Fibroblast of lung (primary cell): ENCODE data around the gene PTPN7. TPM values are rescaled to one million over a fixed set of nuclear protein-coding genes. Genes with fewer than 3 reads are reported as not detected.

ENCODE experiments used
- DNase-seq, 2 donors: peaks; one replicate each; pipeline versions ENCODE4 v3.0.0 to v3.0.0-alpha.2; 2010; ENCODE audit warnings: low read depth in 2 of 2
- H2AFZ ChIP-seq: 2 replicates; pipeline ENCODE4 v1.5.1; 2012; ENCODE audit warnings: low read length, control low read depth, inconsistent platforms
- H3K27ac ChIP-seq: 2 replicates; pipeline ENCODE4 v1.5.1; 2011; ENCODE audit warnings: low read length, control low read depth; ENCODE audit not compliant: insufficient read depth
- H3K27me3 ChIP-seq: 2 replicates; pipeline ENCODE4 v1.5.1; 2011; ENCODE audit warnings: mild to moderate bottlenecking, low read length; ENCODE audit not compliant: control insufficient read depth, insufficient read depth
- H3K36me3 ChIP-seq: 2 replicates; pipeline ENCODE4 v1.5.1; 2011; ENCODE audit warnings: low read length; ENCODE audit not compliant: control insufficient read depth, insufficient read depth
- H3K4me1 ChIP-seq: 2 replicates; pipeline ENCODE4 v1.5.1; 2011; ENCODE audit warnings: low read length; ENCODE audit not compliant: control insufficient read depth, insufficient read depth; ENCODE audit errors: extremely low read depth
- H3K4me2 ChIP-seq: 2 replicates; pipeline ENCODE4 v1.5.1; 2011; ENCODE audit warnings: low read length, control low read depth; ENCODE audit not compliant: insufficient read depth; ENCODE audit errors: extremely low read depth
- H3K4me3 ChIP-seq, 4 experiments: fragments of 200-600 bp in 1 of 4; sonication (generic) in 1 of 4; replicated peaks in 1 of 4; 2 replicates each; pipeline ENCODE4 v1.5.1; 2011 to 2016; ENCODE audit warnings: low read length in 4 of 4, low read depth in 3 of 4, mild to moderate bottlenecking in 3 of 4, control low read depth in 2 of 4, inconsistent platforms in 1 of 4, mixed read lengths in 1 of 4; ENCODE audit not compliant: insufficient read depth in 1 of 4; ENCODE audit errors: control extremely low read depth in 1 of 4
- H3K79me2 ChIP-seq: 2 replicates; pipeline ENCODE4 v1.5.1; 2012; ENCODE audit warnings: mild to moderate bottlenecking, low read length, inconsistent platforms; ENCODE audit not compliant: control insufficient read depth, insufficient read depth
- H3K9ac ChIP-seq: 2 replicates; pipeline ENCODE4 v1.5.1; 2011; ENCODE audit warnings: mild to moderate bottlenecking, low read length, control low read depth; ENCODE audit not compliant: insufficient read depth
- H3K9me3 ChIP-seq: 2 replicates; pipeline ENCODE4 v1.5.1; 2012; ENCODE audit warnings: low read depth, low read length; ENCODE audit not compliant: control insufficient read depth, insufficient read depth
- H4K20me1 ChIP-seq: 2 replicates; pipeline ENCODE4 v1.5.1; 2011; ENCODE audit warnings: low read length; ENCODE audit not compliant: control insufficient read depth, insufficient read depth; ENCODE audit errors: extremely low read depth
- CTCF ChIP-seq, 2 donors: IDR thresholded peaks in 1 of 2; conservative IDR thresholded peaks in 1 of 2; 1 replicate in 1 of 2; 2 replicates in 1 of 2; pipeline ENCODE4 v1.5.1; 2011 to 2012; ENCODE audit warnings: low read length in 2 of 2, control low read depth in 1 of 2, inconsistent platforms in 1 of 2, low read depth in 1 of 2, mild to moderate bottlenecking in 1 of 2
- EZH2 ChIP-seq: IDR thresholded peaks from 2 replicates; pipeline ENCODE4 v1.5.1; 2012; ENCODE audit warnings: low read length, control low read depth, mild to moderate bottlenecking; ENCODE audit errors: missing control alignments
- polyA plus RNA-seq, 2 donors: library from polyadenylated mRNA; depleted of rRNA in 1 of 2; stranded (reverse) in 1 of 2; unstranded in 1 of 2; fragments of >200 nt; gene quantifications; 2 replicates each; pipeline ENCODE4 v1.2.1, GENCODE V29; 2011 to 2012; ENCODE audit warnings: missing spikeins in 1 of 2
- total RNA-seq: library from RNA; depleted of rRNA; stranded (reverse); fragments of >200 nt; gene quantifications from 2 replicates; pipeline ENCODE4 v1.2.1, GENCODE V29; 2014

Gene PTPN7
- total and polyA plus RNA-seq, 2 donors (not counting 1 experiment from before 2014, with no cell fraction given): not detected

- H3K4me1 ChIP-seq: no peaks in the 10 kb centered on the region
- no peaks in the 10 kb centered on the region for H4K20me1 ChIP-seq
- no peak overlapping the region for H3K4me2 ChIP-seq
- H3K9me3 ChIP-seq: no peaks in the 10 kb centered on the region
- H3K79me2 ChIP-seq: no peaks in the 10 kb centered on the region
- no peak overlapping the region for H3K4me3 ChIP-seq
- H3K36me3 ChIP-seq: no peaks in the 10 kb centered on the region
- TF ChIP-seq CTCF (conservative IDR thresholded peaks at IDR 0.05 in 1 of 2, IDR thresholded peaks at IDR 0.05 in 1 of 2; ENCODE audit: low read depth in 1 of 2, low read length in 2 of 2) (no peak), EZH2 (no peak)
- no peak overlapping the region for H2AFZ ChIP-seq
- H3K9ac ChIP-seq: no peak overlapping the region
- peaks cover 9% of the 10 kb centered on the region for H3K27me3 ChIP-seq
- H3K27ac ChIP-seq: no peak overlapping the region
- DNase-seq: no peak
These were observed 9.8 kb downstream of the PTPN7 start for GRCh38 chr1:202150602-202151001.

- no peak overlapping the region for H2AFZ ChIP-seq
- no peak overlapping the region for H3K4me3 ChIP-seq
- no peak for DNase-seq
- H3K27me3 ChIP-seq: peaks cover 9% of the 10 kb centered on the region
- H3K4me1 ChIP-seq: peaks cover 2% of the 10 kb centered on the region
- H4K20me1 ChIP-seq: no peaks in the 10 kb centered on the region
- H3K36me3 ChIP-seq: no peaks in the 10 kb centered on the region
- H3K9me3 ChIP-seq: no peaks in the 10 kb centered on the region
- H3K9ac ChIP-seq: no peak overlapping the region
- H3K27ac ChIP-seq: no peak overlapping the region
- no peaks in the 10 kb centered on the region for H3K79me2 ChIP-seq
- H3K4me2 ChIP-seq: no peak overlapping the region
- no peak for TF ChIP-seq CTCF (conservative IDR thresholded peaks at IDR 0.05 in 1 of 2, IDR thresholded peaks at IDR 0.05 in 1 of 2; ENCODE audit: low read depth in 1 of 2, low read length in 2 of 2)
- TF ChIP-seq EZH2: no peak
These were observed 10.2 kb downstream of the PTPN7 start for GRCh38 chr1:202150187-202150586.

GRCh38 chr1:202149566-202149965, 10.8 kb downstream of the PTPN7 start:
- TF ChIP-seq CTCF (conservative IDR thresholded peaks at IDR 0.05 in 1 of 2, IDR thresholded peaks at IDR 0.05 in 1 of 2; ENCODE audit: low read depth in 1 of 2, low read length in 2 of 2) (no peak), EZH2 (no peak)
- peaks cover 3% of the 10 kb centered on the region for H3K4me1 ChIP-seq
- H4K20me1 ChIP-seq: no peaks in the 10 kb centered on the region
- no peaks in the 10 kb centered on the region for H3K79me2 ChIP-seq
- peaks cover 9% of the 10 kb centered on the region for H3K27me3 ChIP-seq
- H3K9ac ChIP-seq: no peak overlapping the region
- H3K27ac ChIP-seq: no peak overlapping the region
- no peak overlapping the region for H3K4me2 ChIP-seq
- no peak overlapping the region for H2AFZ ChIP-seq
- H3K4me3 ChIP-seq: no peak overlapping the region
- H3K36me3 ChIP-seq: no peaks in the 10 kb centered on the region
- H3K9me3 ChIP-seq: no peaks in the 10 kb centered on the region
- DNase-seq: peak in 1 of 2 donors; percentile 23
